ENCODE measurements around the gene ZDHHC13. TPM values are rescaled to one million over a fixed set of nuclear protein-coding genes. Genes with fewer than 3 reads are reported as not detected.

ZDHHC13 gene
- total and polyA plus RNA-seq, 9 of the 15 experiments (the other 6 are each of a cell fraction or from before 2014, with no cell fraction given): 4.7 to 18.6 (median 10.0) TPM

GRCh38 chr11:19080579-19080993 is 36.4 kb upstream of the ZDHHC13 start:
- no peak for DNase-seq (ENCODE audit: extremely low read depth in 1 of 4, low spot score in 3 of 4)

More at GRCh38 chr11:19080579-19080993, 36.4 kb upstream of the ZDHHC13 start:
- in situ Hi-C loops (cut with MboI) (no loop called here), intact Hi-C loops (cut with micrococcal nuclease) (no loop called here)
- H3K36me3 ChIP-seq (ENCODE audit: control insufficient read depth, insufficient read depth, low read length): no peaks in the 10 kb centered on the region
- CTCF ChIA-PET (ENCODE audit: low intra/inter-chr PET ratio): no interaction called here
- FAIRE-seq: no peak
- H3K4me3 ChIP-seq: no peak overlapping the region
- H3K4me1 ChIP-seq (replicated peaks in 1 of 2; ENCODE audit: control insufficient read depth in 2 of 2, insufficient read depth in 2 of 2, low read length in 2 of 2): no peaks in the 10 kb centered on the region
- H3K9me3 ChIP-seq (replicated peaks; ENCODE audit: control insufficient read depth, insufficient read depth, low read depth, low read length): no peaks in the 10 kb centered on the region
- TF ChIP-seq RAD51 (IDR thresholded peaks at IDR 0.05; ENCODE audit: borderline replicate concordance, low read depth) (peak; percentile 50; the same call in 1 of the 2 replicates), FOXJ3 (CRISPR knock-in tag; IDR thresholded peaks at IDR 0.05) (no peak), USF1 (CRISPR knock-in tag; IDR thresholded peaks at IDR 0.05) (peak; percentile 51), ZNF134 (CRISPR knock-in tag; conservative IDR thresholded peaks at IDR 0.05) (no peak), SREBF1 (IDR thresholded peaks at IDR 0.05; ENCODE audit: borderline replicate concordance, low read depth, low read length) (no peak), THRAP3 (IDR thresholded peaks at IDR 0.05; ENCODE audit: borderline replicate concordance) (no peak), SIN3A (IDR thresholded peaks at IDR 0.05; ENCODE audit: borderline replicate concordance in 2 of 2, control insufficient read depth in 1 of 2, low read depth in 2 of 2, low read length in 2 of 2) (no peak), ILF3 (IDR thresholded peaks at IDR 0.05; ENCODE audit: borderline replicate concordance) (no peak), TFE3 (CRISPR knock-in tag; IDR thresholded peaks at IDR 0.05) (peak; percentile 55), USF2 (CRISPR knock-in tag; IDR thresholded peaks at IDR 0.05) (peak; percentile 70)
- no peaks in the 10 kb centered on the region for H3K79me2 ChIP-seq (ENCODE audit: control insufficient read depth, insufficient read depth, low read length)
- 0% methylated on average over 6 of the region's 6 CpGs for WGBS (ENCODE audit: insufficient coverage, low coverage, missing lambda C conversion rate)
- no TSS peak for BruUV-seq (replicated peaks)
- H2AFZ ChIP-seq (ENCODE audit: low read depth, low read length): no peak overlapping the region
- no peak overlapping the region for H3K4me2 ChIP-seq (ENCODE audit: insufficient read depth, low read length)
- ATAC-seq: no peak
- no peak overlapping the region for H3K27ac ChIP-seq (ENCODE audit: extremely low read depth, low read depth, low read length)
- no peak overlapping the region for H3K9ac ChIP-seq (ENCODE audit: insufficient read depth in 1 of 2, low read depth in 2 of 2, low read length in 2 of 2)
- 0 out of 5 replicates have a peak, but pooled peaks cover 0 to 3% of the 10 kb centered on the region in 2 experiments for H3K27me3 ChIP-seq (ENCODE audit: control insufficient read depth in 2 of 2, insufficient read depth in 2 of 2, low read length in 2 of 2)
- H3K9me1 ChIP-seq (ENCODE audit: control insufficient read depth, insufficient read depth, low read length): no peaks in the 10 kb centered on the region
- no peaks in the 10 kb centered on the region for H4K20me1 ChIP-seq (replicated peaks; ENCODE audit: control insufficient read depth, insufficient read depth, low read length)
- POLR2A ChIA-PET: no interaction called here

Data from K562 (cell line).